ENCODE results near the gene MRPL27.

- TF ChIP-seq CTCF (IDR thresholded peaks at IDR 0.05) (no peak), POLR2A (IDR thresholded peaks at IDR 0.05) (no peak)
These were observed 49.8 kb upstream of the MRPL27 start for GRCh38 chr17:50422738-50423137.

Data from lower leg skin (tissue), 3 donors.